Lower lobe of right lung (tissue), 2 donors: Measurements from ENCODE around the gene GJC1. TPM values are rescaled to one million over a fixed set of nuclear protein-coding genes. Genes with fewer than 3 reads are reported as not detected.
A peak's percentile ranks its signal among the peaks of the same experiment; 100 is the strongest.

Experiments used
- ATAC-seq, 2 donors: fragments of 200-7000 bp; cut with Tn5 transposase; one replicate each; pipeline ENCODE4 v1.9.1; 2020 to 2022; ENCODE audit warnings: mild to moderate bottlenecking in 2 of 2, moderate library complexity in 2 of 2
- DNase-seq: peaks from one replicate; pipeline ENCODE4 v3.0.0-alpha.2; 2020
- H3K27ac ChIP-seq: fragments of 200-600 bp; one replicate; pipeline ENCODE4 v1.8.0; 2022
- H3K27me3 ChIP-seq: fragments of 200-600 bp; one replicate; pipeline ENCODE4 v1.8.0; 2022; ENCODE audit warnings: low read depth
- H3K36me3 ChIP-seq: fragments of 200-600 bp; one replicate; pipeline ENCODE4 v1.8.0; 2022; ENCODE audit warnings: mild to moderate bottlenecking
- H3K4me1 ChIP-seq: fragments of 200-600 bp; one replicate; pipeline ENCODE4 v1.8.0; 2022
- H3K4me3 ChIP-seq: fragments of 200-600 bp; one replicate; pipeline ENCODE4 v1.8.0; 2022; ENCODE audit warnings: mild to moderate bottlenecking
- H3K9me3 ChIP-seq: fragments of 200-600 bp; one replicate; pipeline ENCODE4 v1.8.0; 2022
- intact Hi-C: fragments of 100-400 bp; cut with DNase I; formaldehyde crosslinking; loops from one replicate; pipeline ENCODE4 v1.11.0; 2022
- total RNA-seq: library from RNA; stranded (reverse); fragmentation: NEBNext Ultra II Directional; extraction: Animal tissue kit (Norgen Biotek cat#: 25700); gene quantifications from one replicate; pipeline ENCODE4 v1.2.1, GENCODE V29; 2021
- TF ChIP-seq, protein P1 (sequence below): fragments of 200-600 bp; IDR thresholded peaks from one replicate; pipeline ENCODE4 v1.8.0; 2022; ENCODE audit warnings: antibody characterized with exemption, mild to moderate bottlenecking
- donor health status: DM: no; HTN: yes; CAD: no; lungs with severe emphysema.

GJC1 gene
- total RNA-seq, 1 donor from 2014 or later, result 18.4 TPM

DNA sequence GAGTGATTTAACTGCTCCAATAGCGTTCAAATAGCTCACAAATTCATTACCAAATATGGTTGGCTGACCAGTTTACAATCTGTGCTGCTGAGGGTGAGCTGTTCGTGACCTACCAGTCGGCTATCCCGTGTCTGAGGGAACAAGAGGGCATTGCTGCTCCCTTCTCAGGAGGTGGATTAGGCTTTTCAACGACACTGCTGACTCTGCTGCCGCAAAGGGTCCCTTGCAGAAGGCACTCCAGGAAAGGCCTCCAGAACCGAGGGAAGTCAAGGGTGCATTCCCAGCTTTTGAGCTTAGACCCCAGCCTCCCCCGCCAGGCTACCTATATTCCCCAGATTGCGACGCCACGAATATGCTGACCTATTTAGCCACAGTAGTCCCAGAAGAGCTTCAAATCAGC lies 32.3 kb downstream of the GJC1 start:
- DNase-seq, result no peak
- H3K4me1 ChIP-seq, result peaks cover 16% of the 10 kb centered on the region
- H3K27ac ChIP-seq, result no peak overlapping the region
- TF ChIP-seq, protein P1, sequence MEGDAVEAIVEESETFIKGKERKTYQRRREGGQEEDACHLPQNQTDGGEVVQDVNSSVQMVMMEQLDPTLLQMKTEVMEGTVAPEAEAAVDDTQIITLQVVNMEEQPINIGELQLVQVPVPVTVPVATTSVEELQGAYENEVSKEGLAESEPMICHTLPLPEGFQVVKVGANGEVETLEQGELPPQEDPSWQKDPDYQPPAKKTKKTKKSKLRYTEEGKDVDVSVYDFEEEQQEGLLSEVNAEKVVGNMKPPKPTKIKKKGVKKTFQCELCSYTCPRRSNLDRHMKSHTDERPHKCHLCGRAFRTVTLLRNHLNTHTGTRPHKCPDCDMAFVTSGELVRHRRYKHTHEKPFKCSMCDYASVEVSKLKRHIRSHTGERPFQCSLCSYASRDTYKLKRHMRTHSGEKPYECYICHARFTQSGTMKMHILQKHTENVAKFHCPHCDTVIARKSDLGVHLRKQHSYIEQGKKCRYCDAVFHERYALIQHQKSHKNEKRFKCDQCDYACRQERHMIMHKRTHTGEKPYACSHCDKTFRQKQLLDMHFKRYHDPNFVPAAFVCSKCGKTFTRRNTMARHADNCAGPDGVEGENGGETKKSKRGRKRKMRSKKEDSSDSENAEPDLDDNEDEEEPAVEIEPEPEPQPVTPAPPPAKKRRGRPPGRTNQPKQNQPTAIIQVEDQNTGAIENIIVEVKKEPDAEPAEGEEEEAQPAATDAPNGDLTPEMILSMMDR, result no peak
- H3K4me3 ChIP-seq, result no peak overlapping the region
- no peaks in the 10 kb centered on the region for H3K36me3 ChIP-seq
- no peaks in the 10 kb centered on the region for H3K27me3 ChIP-seq
- no peaks in the 10 kb centered on the region for H3K9me3 ChIP-seq
- no peak for ATAC-seq
- intact Hi-C loops, result no loop called here

DNA sequence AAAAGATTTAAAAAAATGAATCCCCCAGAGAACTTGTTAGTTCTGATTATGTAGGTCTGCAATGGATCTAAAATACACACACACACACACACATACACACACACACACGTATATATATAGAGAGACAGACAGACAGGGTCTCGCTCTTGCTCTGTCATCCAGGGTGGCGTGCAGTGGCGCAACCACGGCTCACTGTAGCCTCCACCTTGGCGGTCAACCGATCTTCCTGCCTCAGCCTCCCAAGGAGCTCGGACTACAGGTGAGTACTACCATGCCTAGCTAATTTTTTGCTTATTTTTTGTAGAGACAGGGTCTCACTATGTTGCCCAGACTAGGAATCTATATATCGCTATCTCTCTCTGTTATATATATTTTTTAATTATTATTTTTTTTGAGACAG lies 33.4 kb downstream of the GJC1 start:
- Histone ChIP-seq H3K4me3 (no peak overlapping the region), H3K27ac (no peak overlapping the region)

DNA sequence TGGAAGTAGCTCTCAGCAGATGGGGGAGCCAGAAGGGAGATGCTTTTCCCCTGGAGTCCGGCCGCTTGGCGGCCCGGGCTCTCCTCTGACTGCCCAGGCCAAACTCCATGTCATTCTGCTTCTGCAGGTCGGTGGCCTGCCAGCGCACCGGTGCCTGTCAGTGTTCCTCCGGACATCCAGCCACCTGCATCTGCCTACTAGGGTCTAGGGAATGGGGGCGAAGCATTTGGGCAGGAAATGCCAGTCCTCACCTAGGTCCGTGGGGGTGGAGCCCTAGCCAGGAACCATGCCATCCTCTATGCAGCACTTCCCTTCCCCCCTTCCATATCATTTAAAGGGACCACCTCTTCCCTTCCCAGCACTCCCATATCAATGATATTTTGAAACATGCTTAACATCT lies 34.2 kb downstream of the GJC1 start:
- H3K9me3 ChIP-seq, result no peaks in the 10 kb centered on the region
- intact Hi-C loops, result no loop called here
- TF ChIP-seq, protein P1, result no peak
- DNase-seq (no peak), ATAC-seq (no peak)
- peaks cover 16% of the 10 kb centered on the region for H3K4me1 ChIP-seq
- no peak overlapping the region for H3K4me3 ChIP-seq
- H3K27me3 ChIP-seq, result no peaks in the 10 kb centered on the region
- no peaks in the 10 kb centered on the region for H3K36me3 ChIP-seq
- no peak overlapping the region for H3K27ac ChIP-seq

More for the DNA sequence above, 33.4 kb downstream of the GJC1 start:
- DNase-seq, result no peak
- H3K36me3 ChIP-seq, result no peaks in the 10 kb centered on the region
- H3K9me3 ChIP-seq, result no peaks in the 10 kb centered on the region
- TF ChIP-seq, protein P1, result no peak
- intact Hi-C loops, result no loop called here
- ATAC-seq, result no peak
- H3K27me3 ChIP-seq, result no peaks in the 10 kb centered on the region
- peaks cover 16% of the 10 kb centered on the region for H3K4me1 ChIP-seq

DNA sequence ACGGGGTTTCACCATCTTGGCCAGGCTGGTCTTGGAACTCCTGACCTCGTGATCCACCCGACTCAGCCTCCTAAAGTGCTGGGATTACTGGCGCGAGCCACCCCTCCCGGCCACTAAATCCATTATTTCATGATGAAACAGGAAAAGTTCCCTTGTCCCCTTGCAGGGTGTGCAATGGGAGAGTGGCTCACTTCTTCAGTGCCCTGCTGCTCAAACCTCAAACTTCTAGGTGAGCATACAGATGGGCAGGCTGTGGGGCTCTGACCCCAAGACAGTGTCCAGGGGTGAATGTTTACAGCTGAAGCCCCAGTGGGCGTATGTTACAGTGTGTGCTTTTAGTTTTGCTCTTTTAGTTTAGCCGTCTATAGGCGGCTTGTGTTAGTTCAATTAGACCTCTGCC lies 34.7 kb downstream of the GJC1 start:
- Histone ChIP-seq H3K4me1 (peaks cover 16% of the 10 kb centered on the region), H3K27ac (peak overlapping the region; percentile 79), H3K4me3 (no peak overlapping the region), H3K27me3 (no peaks in the 10 kb centered on the region), H3K36me3 (no peaks in the 10 kb centered on the region), H3K9me3 (no peaks in the 10 kb centered on the region)
- TF ChIP-seq, protein P1, result no peak
- no peak for DNase-seq
- no peak for ATAC-seq
- intact Hi-C loops, result no loop called here

GRCh38 chr17:44794851-44795413 lies 35.2 kb downstream of the GJC1 start:
- no peak for DNase-seq
- no peak overlapping the region for H3K4me3 ChIP-seq
- peak overlapping the region; percentile 79 for H3K27ac ChIP-seq
- no peaks in the 10 kb centered on the region for H3K27me3 ChIP-seq
- TF ChIP-seq, protein P1, result no peak
- ATAC-seq, result peak; percentile 64 to 76
- no peaks in the 10 kb centered on the region for H3K36me3 ChIP-seq
- peaks cover 16% of the 10 kb centered on the region for H3K4me1 ChIP-seq
- intact Hi-C loops, result no loop called here
- no peaks in the 10 kb centered on the region for H3K9me3 ChIP-seq
